Gastrocnemius medialis (tissue), 4 donors: ENCODE data around the gene CELF1. TPM values are rescaled to one million over a fixed set of nuclear protein-coding genes. Genes with fewer than 3 reads are reported as not detected.

Source experiments
- ATAC-seq, 2 donors: fragments of 150-250 bp; one replicate each; pipeline ENCODE4 v1.9.1; 2016
- DNase-seq, 2 donors: peaks; one replicate each; pipeline ENCODE4 v3.0.0-alpha.2; 2019
- H3K27ac ChIP-seq, 4 donors: fragments of 200-600 bp; sonication (generic); 1 replicate in 1 of 4; 2 replicates in 3 of 4; pipeline ENCODE4 v1.5.1; 2016 to 2018; ENCODE audit warnings: mild to moderate bottlenecking in 2 of 4, moderate library complexity in 1 of 4
- H3K27me3 ChIP-seq, 3 donors: fragments of 200-600 bp; sonication (generic) in 2 of 3; 1 replicate in 1 of 3; 2 replicates in 2 of 3; pipeline versions ENCODE4 v1.5.1 to v1.6.0; 2016 to 2019; ENCODE audit warnings: mild to moderate bottlenecking in 1 of 3, moderate library complexity in 1 of 3
- H3K36me3 ChIP-seq, 2 donors: fragments of 200-600 bp; sonication (generic) in 1 of 2; one replicate each; pipeline ENCODE4 v1.5.1; 2017 to 2018
- H3K4me1 ChIP-seq, 2 donors: fragments of 200-600 bp; sonication (generic) in 1 of 2; one replicate each; pipeline ENCODE4 v1.5.1; 2016 to 2017; ENCODE audit warnings: mild to moderate bottlenecking in 2 of 2
- H3K4me3 ChIP-seq, 4 donors: fragments of 200-600 bp; sonication (generic) in 3 of 4; 1 replicate in 1 of 4; 2 replicates in 3 of 4; pipeline ENCODE4 v1.5.1; 2016 to 2019; ENCODE audit warnings: mild to moderate bottlenecking in 2 of 4
- H3K9me3 ChIP-seq, 3 donors: fragments of 200-600 bp; sonication (generic) in 2 of 3; 1 replicate in 1 of 3; 2 replicates in 2 of 3; pipeline ENCODE4 v1.5.1; 2016 to 2019
- CTCF ChIP-seq, 5 experiments: fragments of 450-650 bp in 3 of 5; fragments of 200-600 bp in 2 of 5; sonication (generic) in 2 of 5; IDR thresholded peaks in 4 of 5; conservative IDR thresholded peaks in 1 of 5; 1 replicate in 4 of 5; 2 replicates in 1 of 5; pipeline ENCODE4 v1.5.1; 2016 to 2019; ENCODE audit warnings: antibody characterized with exemption in 5 of 5, mild to moderate bottlenecking in 3 of 5, moderate library complexity in 3 of 5
- POLR2A ChIP-seq, 2 donors: fragments of 450-650 bp; IDR thresholded peaks; one replicate each; pipeline ENCODE4 v1.6.1; 2017; ENCODE audit warnings: antibody characterized with exemption in 2 of 2, mild to moderate bottlenecking in 2 of 2, moderate library complexity in 2 of 2
- in situ Hi-C, 4 donors: fragments of 200-750 bp; cut with MboI; loops; one replicate each; pipeline versions ENCODE4 v1.15.0 to v1.8.0; 2017; ENCODE audit warnings: low sequenced_read_pairs in 4 of 4
- intact Hi-C: fragments of 100-400 bp; cut with DNase I; formaldehyde crosslinking; loops from one replicate; pipeline ENCODE4 v1.15.1; 2023; ENCODE audit warnings: low total_unique reads
- total RNA-seq, 4 donors: library from RNA; depleted of rRNA; stranded (reverse); fragments of >200 nt; gene quantifications; one replicate each; pipeline versions ENCODE4 v1.1.0 to v1.2.3, GENCODE V29; 2016

The CELF1 gene
- total RNA-seq, 4 donors from 2014 or later = 106 to 185 (median 136) TPM

GRCh38 chr11:47589977-47590861, 37.3 kb upstream of the CELF1 start:
- intact Hi-C loops (no loop called here), in situ Hi-C loops (no loop called here)
- TF ChIP-seq CTCF (IDR thresholded peaks at IDR 0.05 in 4 of 5, conservative IDR thresholded peaks at IDR 0.05 in 1 of 5) (no peak), POLR2A (IDR thresholded peaks at IDR 0.05) (no peak)
- ATAC-seq = no peak
- Histone ChIP-seq H3K27ac (no peak overlapping the region), H3K4me3 (peak overlapping the region in 3 of 4 donors; percentile 21 to 41 (median 35)), H3K36me3 (peaks cover 0 to under 1% of the 10 kb centered on the region in 2 donors), H3K9me3 (no peaks in the 10 kb centered on the region), H3K4me1 (peaks cover 4 to 9% of the 10 kb centered on the region in 2 donors), H3K27me3 (peaks cover 29 to 55% (median 47%) of the 10 kb centered on the region in 3 donors)
- no peak for DNase-seq

- no peak for DNase-seq
Observed at GRCh38 chr11:47589584-47589976, 36.6 kb upstream of the CELF1 start.

GRCh38 chr11:47589118-47589517, 36.2 kb upstream of the CELF1 start:
- Histone ChIP-seq H3K36me3 (peaks cover 0 to 11% of the 10 kb centered on the region in 2 donors), H3K27me3 (peaks cover 28 to 46% (median 39%) of the 10 kb centered on the region in 3 donors), H3K27ac (no peak overlapping the region), H3K9me3 (no peaks in the 10 kb centered on the region), H3K4me3 (peak overlapping the region in 2 of 4 donors; percentile 35 to 41), H3K4me1 (peaks cover 4 to 9% of the 10 kb centered on the region in 2 donors)
- DNase-seq = no peak
- in situ Hi-C loops (no loop called here), intact Hi-C loops (no loop called here)
- TF ChIP-seq CTCF (IDR thresholded peaks at IDR 0.05 in 4 of 5, conservative IDR thresholded peaks at IDR 0.05 in 1 of 5) (no peak), POLR2A (IDR thresholded peaks at IDR 0.05) (no peak)
- ATAC-seq = no peak

More at GRCh38 chr11:47589584-47589976, 36.6 kb upstream of the CELF1 start:
- peaks cover 0 to 7% of the 10 kb centered on the region in 2 donors for H3K36me3 ChIP-seq
- H3K4me3 ChIP-seq = peak overlapping the region in 3 of 4 donors; percentile 21 to 41 (median 35)
- in situ Hi-C loops (no loop called here), intact Hi-C loops (no loop called here)
- ATAC-seq = no peak
- peaks cover 29 to 50% (median 43%) of the 10 kb centered on the region in 3 donors for H3K27me3 ChIP-seq
- TF ChIP-seq CTCF (IDR thresholded peaks at IDR 0.05 in 4 of 5, conservative IDR thresholded peaks at IDR 0.05 in 1 of 5) (no peak), POLR2A (IDR thresholded peaks at IDR 0.05) (no peak)
- H3K4me1 ChIP-seq = peaks cover 4 to 9% of the 10 kb centered on the region in 2 donors
- no peaks in the 10 kb centered on the region for H3K9me3 ChIP-seq
- no peak overlapping the region for H3K27ac ChIP-seq

- DNase-seq (peak; percentile 41 to 54), ATAC-seq (peak in 1 of 2 donors; percentile 11)
- TF ChIP-seq POLR2A (IDR thresholded peaks at IDR 0.05) = no peak
- TF ChIP-seq CTCF (IDR thresholded peaks at IDR 0.05 in 4 of 5, conservative IDR thresholded peaks at IDR 0.05 in 1 of 5) = no peak
- H3K9me3 ChIP-seq = no peaks in the 10 kb centered on the region
- in situ Hi-C loops (no loop called here), intact Hi-C loops (no loop called here)
- H3K36me3 ChIP-seq = peaks cover 0 to 24% of the 10 kb centered on the region in 2 donors
- no peaks in the 10 kb centered on the region for H3K4me1 ChIP-seq
- no peak overlapping the region for H3K4me3 ChIP-seq
- H3K27ac ChIP-seq = peak overlapping the region in 1 of 4 donors; percentile 15
- peaks cover 15 to 33% (median 27%) of the 10 kb centered on the region in 3 donors for H3K27me3 ChIP-seq
Observed at GRCh38 chr11:47587723-47588326, 34.9 kb upstream of the CELF1 start.
